Brain pericyte (primary cell): ENCODE measurements around the gene C9orf43.
"Not testable (repeated sequence)": the region's sequence is repeated elsewhere in the genome, so short reads cannot be mapped to it uniquely, and the experiment has no call there.

ENCODE experiments used
- DNase-seq: peaks from one replicate; pipeline ENCODE4 v3.0.0-alpha.2; 2012; ENCODE audit warnings: low read depth, low spot score

The C9orf43 gene

DNA sequence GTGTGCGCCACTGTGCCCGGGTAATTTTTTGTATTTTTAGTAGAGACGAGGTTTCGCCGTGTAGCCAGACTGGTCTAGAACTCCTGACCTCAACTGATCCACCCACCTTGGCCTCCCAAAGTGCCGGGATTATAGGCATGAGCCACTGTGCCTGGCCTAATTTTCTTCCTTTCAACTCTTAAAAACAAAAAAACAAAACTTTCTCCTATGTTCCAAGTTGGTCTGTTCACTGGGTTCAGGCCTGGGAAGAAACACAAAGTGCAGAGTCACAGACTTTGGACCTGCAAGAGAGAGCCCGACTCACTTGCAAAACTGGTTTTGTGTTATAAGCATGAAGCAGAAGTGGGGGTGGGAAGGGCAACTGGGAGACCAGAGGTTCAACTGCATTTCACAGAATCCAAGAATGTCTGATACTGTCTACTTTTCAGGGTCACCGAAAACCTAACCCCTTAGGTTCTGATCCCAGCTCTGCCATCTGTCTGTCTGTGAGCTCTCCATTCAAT, 28.6 kb upstream of the C9orf43 start:
- DNase-seq, result no peak

DNA sequence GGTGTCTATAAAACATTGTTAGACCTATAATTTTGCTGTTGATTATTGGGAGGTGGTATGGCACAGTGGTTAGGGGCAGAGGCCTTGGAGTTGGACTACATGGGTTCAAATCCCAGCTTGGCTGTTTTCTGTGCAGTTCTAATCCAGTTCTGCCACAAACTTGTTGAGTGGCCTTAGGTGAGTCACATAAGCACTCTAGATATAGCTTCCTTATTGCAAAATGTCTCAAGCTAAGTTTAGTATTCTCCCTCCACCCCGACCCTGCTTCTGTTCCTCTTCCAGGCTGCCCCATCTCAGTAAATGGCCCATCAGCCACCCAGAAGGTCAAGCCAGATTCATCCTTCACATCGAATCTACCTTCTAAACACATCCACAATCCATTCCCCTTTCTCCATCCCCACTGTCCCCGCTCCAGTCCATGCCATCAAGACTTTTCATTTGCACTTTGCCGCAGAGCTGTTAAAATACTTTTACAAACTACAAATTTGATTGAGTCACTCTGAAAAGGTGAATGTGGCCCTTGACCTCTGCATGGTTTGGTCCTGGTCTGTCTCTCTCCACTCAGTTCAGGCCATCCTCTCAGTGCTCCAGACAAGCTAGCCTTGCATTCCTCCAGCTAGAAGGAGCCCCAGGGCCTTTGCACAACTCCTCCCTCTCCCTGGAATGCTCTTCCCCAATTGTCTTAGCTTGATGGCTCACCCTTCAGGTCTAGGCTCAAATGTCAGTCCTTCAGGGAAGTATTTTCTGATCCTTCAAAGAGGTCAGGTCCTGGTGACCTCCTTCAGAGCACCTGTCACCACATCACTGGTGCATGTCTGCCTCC, 23.8 kb upstream of the C9orf43 start:
- DNase-seq, result no peak

DNA sequence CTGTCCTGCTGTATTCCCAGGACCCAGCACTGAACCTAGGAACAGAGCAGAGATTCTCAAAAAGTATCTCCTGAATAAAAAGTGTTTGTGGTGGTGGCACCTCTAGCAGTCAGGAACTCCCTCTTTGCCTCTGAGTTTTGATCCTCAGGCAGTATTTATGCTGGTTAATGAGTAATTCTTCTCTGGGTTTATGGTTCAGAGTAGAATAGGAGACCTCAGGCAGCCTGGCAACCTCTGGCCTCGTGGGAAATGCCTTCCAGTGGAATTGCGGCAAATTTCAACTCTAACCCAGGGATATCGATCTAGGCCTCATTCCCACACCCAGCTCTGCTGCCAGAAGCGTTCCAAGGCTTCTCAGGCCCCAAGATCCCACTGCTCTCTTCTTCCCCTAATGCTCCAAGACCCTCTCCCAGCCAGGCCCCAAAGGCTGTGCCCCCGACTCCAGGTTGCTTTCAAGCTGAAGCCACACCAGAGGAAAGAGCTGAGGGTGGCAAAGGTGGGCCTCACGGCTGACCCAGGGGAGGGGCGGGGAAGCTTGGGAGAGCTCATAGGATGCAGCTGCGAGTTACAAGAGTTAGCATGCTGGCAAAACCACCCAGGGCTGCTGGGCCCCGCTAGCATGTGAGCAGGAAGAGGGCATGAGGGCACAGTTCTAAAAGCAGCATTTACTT, 22.9 kb upstream of the C9orf43 start:
- no peak for DNase-seq

DNA sequence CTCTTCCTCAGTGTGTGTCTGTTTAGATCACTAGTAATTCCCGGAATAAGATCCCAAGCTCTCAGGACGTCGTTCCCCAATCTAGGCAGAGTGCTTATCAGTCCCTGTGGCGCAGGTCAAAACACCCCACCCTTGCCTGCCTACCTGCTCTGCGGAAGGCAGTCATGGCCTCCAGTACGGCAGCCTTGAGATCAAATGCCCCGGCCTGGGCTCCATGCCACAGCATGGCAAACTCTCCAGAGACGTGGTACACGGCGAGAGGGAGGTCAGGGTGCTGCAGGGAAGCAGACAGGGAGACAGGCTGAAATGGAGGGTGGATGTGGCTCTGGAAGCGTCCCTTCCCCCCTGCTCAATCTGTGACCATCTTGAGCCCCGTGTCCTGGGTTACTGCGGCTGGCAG, 21.7 kb upstream of the C9orf43 start:
- no peak for DNase-seq

DNA sequence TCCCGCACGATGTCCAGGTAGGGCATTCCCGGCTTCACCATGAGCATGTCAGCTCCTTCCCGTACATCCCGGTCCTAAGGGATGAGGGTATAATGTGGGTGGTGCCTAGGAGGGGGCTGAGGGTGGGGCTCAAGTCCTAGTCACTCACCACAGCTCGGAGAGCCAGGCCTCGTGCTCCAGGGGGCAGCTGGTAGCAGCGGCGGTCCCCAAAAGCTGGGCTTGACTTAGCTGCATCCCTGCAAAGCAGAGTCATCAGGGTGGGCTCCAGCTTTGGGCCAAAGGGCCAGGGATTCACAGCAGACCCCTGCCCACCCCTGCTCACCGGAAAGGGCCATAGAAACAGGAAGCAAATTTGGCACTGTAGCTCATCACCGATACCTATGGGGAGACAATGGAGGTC, 21.1 kb upstream of the C9orf43 start:
- no peak for DNase-seq

DNA sequence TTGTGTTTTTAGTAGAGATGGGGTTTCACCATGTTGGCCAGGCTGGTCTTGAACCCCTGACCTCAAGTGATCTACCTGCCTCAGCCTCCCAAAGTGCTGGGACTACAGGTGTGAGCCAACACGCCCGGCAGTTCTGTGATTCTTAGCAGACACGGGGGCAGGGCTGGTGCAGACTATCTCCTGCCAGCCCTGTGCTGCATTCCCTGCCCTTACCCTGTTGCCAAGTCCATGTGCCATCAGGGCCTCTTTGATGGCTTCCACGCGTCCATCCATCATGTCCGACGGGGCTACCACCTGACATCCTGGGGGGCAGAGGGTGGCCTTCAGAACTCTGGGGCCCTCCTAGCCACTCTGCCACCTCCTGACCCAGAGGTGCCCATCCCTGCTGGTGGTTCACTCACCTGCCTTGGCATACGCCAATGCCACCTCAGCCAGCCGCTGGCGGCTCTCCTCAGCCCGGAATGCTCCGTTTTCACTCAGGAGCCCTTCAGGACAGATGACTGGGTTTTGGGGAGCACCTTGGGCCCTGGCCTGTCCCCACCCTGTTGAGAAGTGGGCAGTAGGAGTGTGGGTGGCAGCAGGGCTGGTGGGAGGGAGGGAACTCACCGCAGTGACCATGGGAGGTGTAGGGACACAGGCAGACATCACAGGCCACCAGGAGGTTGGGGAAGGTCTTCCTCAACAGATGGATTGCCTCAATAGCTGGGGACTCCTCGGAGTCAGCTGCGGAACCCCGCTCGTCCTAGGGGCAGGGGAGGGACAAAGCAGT, 20.2 kb upstream of the C9orf43 start:
- no peak for DNase-seq

GRCh38 chr9:113391917-113392316, 18.6 kb upstream of the C9orf43 start:
- DNase-seq, result no peak

DNA sequence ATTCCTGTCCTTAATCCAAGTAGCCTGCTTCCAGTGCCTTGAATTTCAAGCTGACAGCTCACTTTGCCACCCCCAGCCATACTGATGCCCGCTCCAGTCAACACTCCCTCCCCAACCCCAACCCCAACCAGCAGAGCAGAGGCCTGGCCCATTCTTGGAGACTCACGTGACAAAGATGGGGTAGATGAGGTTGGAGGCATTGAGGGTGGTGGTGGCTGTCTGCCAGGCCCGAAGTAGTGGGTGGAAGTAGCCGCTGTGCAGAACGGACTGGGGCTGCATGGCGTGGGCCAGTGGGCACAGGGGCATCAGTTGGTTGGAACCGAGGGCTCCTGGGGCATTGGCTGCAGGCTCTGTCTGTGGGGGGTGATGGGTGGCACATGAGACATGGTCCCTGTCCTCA, 17.3 kb upstream of the C9orf43 start:
- DNase-seq, result no peak

GRCh38 chr9:113395000-113395861, 15.3 kb upstream of the C9orf43 start:
- no peak for DNase-seq

DNA sequence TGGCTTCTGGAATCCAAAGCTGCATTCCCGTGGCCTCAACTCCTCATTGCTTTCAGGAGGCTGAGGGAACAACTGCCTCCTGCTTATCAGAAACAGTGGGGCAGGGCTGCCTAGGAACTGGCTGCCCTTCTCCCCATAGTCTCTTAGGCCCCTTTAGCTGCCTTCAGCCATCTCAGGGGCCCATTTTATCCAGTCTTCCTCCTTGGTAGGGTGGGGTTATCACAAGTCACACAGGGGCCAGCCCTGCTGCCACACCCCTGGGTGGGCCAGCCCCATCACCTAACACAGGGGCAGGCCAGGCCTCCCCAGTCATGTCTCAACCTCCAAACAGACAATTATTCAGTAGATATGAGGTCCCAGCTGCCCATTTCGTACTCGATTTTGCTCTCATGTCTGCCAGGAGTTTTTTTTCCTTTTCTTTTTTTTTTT, 13.3 kb upstream of the C9orf43 start:
- DNase-seq, result no peak

GRCh38 chr9:113398796-113399195, 11.8 kb upstream of the C9orf43 start:
- DNase-seq, result no peak

DNA sequence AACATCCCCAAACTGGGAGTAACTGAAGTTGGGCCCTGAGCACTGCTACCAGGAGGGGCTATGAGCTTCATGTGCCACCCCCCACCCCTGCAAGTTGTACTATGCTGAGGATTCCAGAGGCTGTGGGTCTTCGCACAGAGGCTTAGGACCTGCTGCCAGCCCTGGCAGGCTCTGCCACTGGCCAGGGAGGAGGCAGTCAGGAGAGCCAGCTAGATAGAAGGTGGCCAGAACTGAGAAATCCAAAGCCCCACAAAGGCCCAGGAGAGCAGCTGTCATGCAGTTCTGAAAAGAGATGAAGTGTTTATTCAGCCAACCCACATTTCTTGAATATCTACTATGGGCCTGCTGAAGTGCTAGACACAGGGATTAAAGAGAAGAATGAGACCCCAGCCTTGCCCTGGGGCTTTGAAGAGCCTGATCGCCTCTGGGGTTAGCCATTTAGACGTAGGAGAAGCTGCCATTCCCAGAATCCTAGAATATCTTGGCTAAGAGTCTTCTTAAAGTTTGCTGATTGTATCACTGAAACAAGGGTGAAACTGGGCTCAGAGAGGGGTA, 10.8 kb upstream of the C9orf43 start:
- no peak for DNase-seq

- peak; percentile 95 for DNase-seq
Measured at GRCh38 chr9:113401027-113401792, 9.3 kb upstream of the C9orf43 start, which contains the start of gene ALAD. Gene ALAD (minus strand): TSS chr9:113401284. CDS start chr9:113393559, 7,725 bp downstream.

DNA sequence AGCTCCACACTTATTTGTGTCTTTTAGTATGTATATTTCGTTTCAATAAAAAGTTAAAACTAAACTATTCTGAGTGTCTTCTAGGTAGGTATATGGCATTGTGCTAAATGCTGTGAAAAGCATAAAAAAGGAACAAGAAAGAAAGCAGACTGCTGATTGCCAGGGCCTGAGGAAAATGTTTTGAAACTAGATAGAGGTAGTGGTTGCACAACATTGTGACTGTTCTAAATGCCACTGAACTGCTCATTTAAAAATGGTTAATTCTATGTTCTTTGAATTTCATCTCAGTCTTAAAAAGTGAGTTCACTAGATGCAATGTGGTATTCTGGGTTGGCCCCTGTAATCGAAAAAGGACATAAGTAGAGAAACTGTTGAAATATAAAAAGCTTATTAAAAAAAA, 6.9 kb upstream of the C9orf43 start:
- DNase-seq, result no peak

GRCh38 chr9:113406353-113406752, 4.2 kb upstream of the C9orf43 start:
- DNase-seq, result not testable (repeated sequence)

GRCh38 chr9:113406873-113407511, 3.6 kb upstream of the C9orf43 start:
- not testable (repeated sequence) for DNase-seq

- DNase-seq, result no peak
Measured at GRCh38 chr9:113409481-113409880, 1.1 kb upstream of the C9orf43 start.

DNA sequence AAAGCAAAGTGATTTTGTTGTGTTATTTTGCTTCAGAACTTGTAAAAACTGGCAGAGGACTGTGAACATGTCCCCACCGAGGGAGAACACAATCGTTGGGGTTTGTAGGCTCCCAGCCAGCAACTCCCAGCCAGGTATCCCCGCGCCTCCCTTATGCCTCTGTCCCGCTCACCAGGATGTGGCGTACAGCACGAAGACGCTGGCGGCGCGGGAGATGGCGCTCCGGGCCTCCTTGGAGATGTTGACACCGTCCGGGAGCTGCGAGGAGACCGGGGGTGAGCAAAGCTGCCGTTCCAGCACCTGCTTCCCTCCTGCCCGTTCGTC, 702 bp upstream of the C9orf43 start:
- peak; percentile 20 for DNase-seq

GRCh38 chr9:113416149-113416721, 5.7 kb downstream of the C9orf43 start:
- no peak for DNase-seq
